LNCAP (cell line): ENCODE measurements around the gene GRM8.
A peak's percentile ranks its signal among the peaks of the same experiment; 100 is the strongest.

Experiments
- TF ChIP-seq, protein P1 (sequence below): fragments of 450-650 bp; IDR thresholded peaks from 2 replicates; pipeline ENCODE4 v1.5.1; 2017; ENCODE audit warnings: mild to moderate bottlenecking

GRM8 gene

DNA sequence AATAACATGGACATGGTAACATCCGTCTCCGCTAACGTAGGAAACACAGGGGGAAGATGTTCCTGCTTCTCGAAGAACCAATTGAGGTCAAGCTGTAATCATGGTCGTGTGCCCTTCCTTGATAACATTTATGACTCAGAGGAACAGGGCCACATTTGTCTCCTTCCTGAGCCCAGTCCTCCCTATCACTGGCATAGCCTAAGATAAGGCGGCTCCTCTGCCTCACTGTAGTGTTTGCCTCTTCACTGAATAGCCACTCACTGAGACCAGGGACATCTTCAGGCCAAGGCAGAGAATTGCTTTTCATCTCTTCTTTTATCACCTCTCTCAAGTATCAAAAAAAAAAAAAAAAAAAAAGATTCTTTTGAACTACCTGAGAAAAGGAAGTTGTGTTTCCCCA is 5.4 kb upstream of the GRM8 start:
- TF ChIP-seq, protein P1, sequence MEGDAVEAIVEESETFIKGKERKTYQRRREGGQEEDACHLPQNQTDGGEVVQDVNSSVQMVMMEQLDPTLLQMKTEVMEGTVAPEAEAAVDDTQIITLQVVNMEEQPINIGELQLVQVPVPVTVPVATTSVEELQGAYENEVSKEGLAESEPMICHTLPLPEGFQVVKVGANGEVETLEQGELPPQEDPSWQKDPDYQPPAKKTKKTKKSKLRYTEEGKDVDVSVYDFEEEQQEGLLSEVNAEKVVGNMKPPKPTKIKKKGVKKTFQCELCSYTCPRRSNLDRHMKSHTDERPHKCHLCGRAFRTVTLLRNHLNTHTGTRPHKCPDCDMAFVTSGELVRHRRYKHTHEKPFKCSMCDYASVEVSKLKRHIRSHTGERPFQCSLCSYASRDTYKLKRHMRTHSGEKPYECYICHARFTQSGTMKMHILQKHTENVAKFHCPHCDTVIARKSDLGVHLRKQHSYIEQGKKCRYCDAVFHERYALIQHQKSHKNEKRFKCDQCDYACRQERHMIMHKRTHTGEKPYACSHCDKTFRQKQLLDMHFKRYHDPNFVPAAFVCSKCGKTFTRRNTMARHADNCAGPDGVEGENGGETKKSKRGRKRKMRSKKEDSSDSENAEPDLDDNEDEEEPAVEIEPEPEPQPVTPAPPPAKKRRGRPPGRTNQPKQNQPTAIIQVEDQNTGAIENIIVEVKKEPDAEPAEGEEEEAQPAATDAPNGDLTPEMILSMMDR = no peak

DNA sequence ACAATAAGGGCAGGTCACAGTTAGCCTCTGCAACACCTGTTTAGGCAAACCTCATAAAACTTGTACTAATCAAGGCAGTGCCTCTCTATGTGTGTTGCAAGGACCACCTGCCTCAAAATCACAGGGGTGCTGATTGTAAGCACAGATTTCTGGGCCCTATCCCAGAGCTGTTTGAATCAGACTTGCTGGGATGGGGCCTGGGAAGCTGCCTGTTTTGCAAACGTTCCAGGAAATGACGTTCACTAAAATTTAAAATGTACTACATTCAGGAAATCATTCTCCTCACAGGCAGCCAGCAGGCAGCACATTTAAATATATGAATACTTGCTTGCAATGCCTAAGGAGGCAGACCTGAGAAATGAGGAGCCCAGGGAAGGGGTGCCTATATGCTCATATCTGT is 4.3 kb upstream of the GRM8 start:
- TF ChIP-seq, protein P1 = no peak

DNA sequence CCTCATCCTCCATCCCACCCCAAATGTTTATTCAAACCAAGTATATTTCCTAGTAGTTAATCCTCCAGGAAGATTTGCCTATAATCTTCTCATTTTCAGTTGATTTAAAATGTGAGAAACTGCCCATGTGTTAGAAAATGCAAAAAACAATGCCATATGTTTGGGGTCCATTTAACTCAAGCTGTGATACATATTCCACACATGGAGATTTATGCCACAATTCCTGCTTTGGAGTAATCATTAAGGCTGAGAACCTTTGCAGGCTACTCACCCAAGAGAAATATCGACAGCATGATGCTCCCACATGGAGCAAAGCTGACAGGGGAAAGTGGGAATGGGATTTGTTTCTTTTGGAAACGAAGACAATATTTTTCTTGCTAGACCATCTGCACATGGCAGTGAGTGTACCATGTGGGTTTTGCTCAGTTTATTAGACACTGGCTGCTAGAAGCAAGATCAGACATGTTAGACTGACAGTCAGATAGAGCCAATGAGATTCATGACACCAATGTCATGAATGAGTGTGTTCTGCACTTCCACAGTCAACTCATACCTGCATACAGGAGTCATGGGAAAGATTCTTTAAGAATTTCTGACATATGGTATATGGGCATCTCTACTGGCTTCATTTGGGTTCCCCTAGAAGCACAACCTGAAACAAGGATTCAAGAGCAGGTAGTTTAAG is 3.4 kb upstream of the GRM8 start:
- TF ChIP-seq, protein P1 = no peak

DNA sequence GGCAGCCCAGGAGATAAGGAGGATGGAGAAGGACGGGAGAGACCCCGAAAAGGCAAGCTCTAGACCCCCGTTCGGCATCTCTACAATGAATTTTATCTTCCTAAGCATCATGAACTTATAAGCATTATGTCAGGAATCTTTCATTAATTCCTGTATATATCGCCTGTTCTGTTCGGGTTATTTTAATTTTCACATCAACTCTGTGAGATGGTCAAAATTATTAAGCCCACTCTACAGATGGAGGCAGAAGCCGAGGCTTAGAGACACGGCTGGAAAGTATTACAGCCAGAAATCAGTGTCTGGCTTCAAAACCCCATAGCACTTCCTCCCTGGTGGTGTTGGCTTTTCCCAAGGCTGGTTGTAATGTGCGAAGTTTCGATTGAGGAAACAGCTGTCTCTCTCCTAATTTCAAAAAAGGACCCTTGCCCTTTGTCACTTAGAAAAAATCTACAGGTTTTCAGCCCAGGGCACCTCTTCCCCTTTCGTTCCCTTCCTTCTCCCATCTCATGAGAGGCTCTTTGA is 1.5 kb upstream of the GRM8 start:
- TF ChIP-seq, protein P1 = peak; percentile 22; the same call in 1 of the 2 replicates

DNA sequence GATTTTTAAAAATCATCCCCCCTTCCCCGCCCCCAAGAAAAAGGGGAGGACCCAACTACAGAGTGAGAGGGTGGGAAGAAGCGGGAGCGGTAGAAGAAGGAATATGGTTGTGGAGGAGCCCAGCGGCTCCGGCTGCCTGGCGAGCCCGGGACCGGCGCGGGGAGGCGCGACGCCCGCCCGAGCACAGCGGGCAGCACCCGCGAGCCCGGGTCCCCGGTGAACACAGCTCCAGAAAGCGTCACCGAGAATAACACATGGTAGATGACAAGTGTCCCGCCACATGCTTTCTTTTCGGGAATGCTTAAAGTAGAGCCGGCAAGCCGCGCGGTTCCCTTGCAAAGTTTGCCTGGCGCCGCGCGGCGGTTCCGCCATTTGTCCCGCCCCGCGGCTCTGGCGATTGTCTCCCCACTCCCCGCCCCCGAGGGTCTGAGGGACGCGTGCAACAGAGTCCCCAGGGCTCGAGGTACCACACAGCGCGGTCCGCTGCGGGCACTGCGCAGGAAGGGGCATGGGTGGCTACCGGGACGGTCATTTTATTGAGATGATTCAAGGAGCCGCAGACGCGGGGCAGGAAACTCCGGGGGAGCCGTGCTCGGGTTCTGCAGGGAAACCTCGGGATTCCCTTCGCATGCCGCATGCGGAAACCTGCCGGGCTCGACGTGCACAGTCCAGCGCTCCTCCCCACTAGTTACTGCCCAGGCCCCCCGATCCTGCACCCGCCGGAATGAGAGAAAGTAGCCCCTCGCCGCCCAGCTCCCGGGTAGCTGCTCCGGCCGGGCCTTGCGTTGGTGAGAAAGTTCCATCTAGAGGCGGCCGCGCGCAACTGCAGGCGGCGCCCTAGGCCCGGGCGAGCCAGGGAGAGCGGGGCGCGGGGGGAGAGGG is 781 bp upstream of the GRM8 start:
- TF ChIP-seq, protein P1 = peak; percentile 96

DNA sequence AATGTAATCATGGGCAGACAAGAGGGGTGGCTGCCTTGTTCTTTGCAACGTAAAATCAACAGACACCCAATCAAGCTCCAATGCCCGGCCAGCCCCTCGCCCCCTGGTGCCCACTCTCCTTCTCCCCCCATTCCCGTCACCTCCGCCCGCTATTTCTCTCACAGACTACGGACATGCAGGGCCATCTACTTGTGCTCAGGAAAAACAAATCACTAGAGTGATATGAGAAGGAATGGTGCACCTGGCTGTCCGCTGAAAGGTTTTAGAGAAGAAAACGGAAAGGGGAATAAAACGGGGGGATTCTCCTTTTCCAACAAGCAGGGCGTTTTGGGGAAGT is 396 bp downstream of the GRM8 start:
- TF ChIP-seq, protein P1 = no peak

DNA sequence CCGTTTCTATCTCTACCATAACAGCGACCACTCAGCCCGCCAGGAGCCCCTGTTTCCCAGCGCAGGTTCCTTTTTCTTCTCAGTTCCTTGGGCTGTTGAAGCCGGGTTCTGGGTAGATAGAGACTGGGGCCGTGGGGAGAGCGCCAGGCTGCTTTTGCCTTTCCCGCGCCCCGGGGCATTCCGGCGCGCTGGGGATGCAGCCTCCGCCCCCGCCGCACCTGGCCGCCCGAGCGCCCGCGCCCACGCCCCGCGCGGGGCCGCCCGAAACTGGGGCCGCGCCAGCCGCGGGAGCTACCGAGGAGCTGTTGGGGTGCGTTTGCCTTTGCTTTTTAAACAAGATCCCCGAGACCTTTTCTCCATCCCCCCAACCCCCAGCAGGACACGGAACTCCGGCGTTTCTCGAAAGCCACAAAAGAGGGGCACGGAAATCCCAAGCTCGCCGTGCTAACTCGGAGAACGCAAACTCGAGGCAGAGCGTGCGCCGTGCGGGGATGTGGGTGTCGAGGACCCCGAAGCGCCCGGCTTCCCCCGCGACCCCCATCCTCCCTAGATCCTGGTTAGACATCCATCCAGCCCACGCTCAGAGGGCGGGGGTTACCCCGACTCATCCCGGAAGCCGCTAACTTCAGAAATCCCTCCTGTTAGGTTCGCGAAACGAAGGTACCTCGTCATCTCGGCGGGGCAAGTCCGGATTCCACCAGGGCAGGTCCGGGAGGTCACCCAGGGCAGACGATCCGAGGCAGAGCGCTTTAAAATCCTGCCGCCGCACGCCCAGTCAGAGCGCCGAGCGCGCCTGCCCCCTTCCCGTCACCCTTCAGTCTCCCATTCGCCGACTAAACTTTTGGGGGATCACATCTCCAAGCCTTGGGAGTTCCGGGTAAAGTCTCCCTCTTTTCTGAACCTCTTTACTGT is 1.0 kb downstream of the GRM8 start:
- TF ChIP-seq, protein P1 = no peak
